Panc1 (cell line): ENCODE data around the gene RASAL1. TPM values are rescaled to one million over a fixed set of nuclear protein-coding genes. Genes with fewer than 3 reads are reported as not detected.

Experiments used
- ATAC-seq: fragments of 200-7000 bp; cut with Tn5 transposase; 2 replicates; pipeline ENCODE4 v1.9.1; 2020; ENCODE audit warnings: mild to moderate bottlenecking, moderate library complexity
- BruUV-seq: library from RNA; stranded (reverse); fragments of 400-500 nt; replicated peaks from 2 replicates; lab custom pipeline; 2021; lab: Mats Ljungman, UMichigan
- CTCF ChIA-PET: fragments of 300-600 bp; sonication (Branson Sonifier 250); formaldehyde crosslinking; loops from one replicate; lab custom pipeline; 2022; ENCODE audit warnings: antibody characterized with exemption; lab: Charles Lee
- POLR2A ChIA-PET: fragments of 300-600 bp; sonication (Branson Sonifier 250); formaldehyde crosslinking; loops from one replicate; lab custom pipeline; 2022; ENCODE audit warnings: antibody characterized with exemption; lab: Charles Lee
- DNase-seq: peaks from one replicate; pipeline ENCODE4 v3.0.0-alpha.2; 2010; ENCODE audit warnings: low read depth, low spot score
- H3K27ac ChIP-seq: 2 replicates; pipeline ENCODE4 v1.5.1; 2011; ENCODE audit warnings: mild to moderate bottlenecking, low read length, inconsistent platforms
- H3K27me3 ChIP-seq: fragments of 200-500 bp; sonication (Bioruptor generic); 2 replicates; pipeline ENCODE4 v1.6.0; 2014; ENCODE audit warnings: low read length, inconsistent platforms; ENCODE audit not compliant: control insufficient read depth, insufficient read depth
- H3K36me3 ChIP-seq: fragments of 200-500 bp; sonication (Bioruptor generic); 2 replicates; pipeline ENCODE4 v1.5.1; 2014; ENCODE audit warnings: inconsistent platforms, mild to moderate bottlenecking, low read length, moderate library complexity; ENCODE audit not compliant: control insufficient read depth, insufficient read depth
- H3K4me1 ChIP-seq: 2 replicates; pipeline ENCODE4 v1.5.1; 2011; ENCODE audit warnings: inconsistent platforms, mild to moderate bottlenecking, low read length, moderate library complexity; ENCODE audit not compliant: control insufficient read depth, insufficient read depth
- H3K4me3 ChIP-seq, 2 experiments: 2 replicates each; pipeline ENCODE4 v1.5.1; 2011 to 2012; ENCODE audit warnings: low read depth in 2 of 2, low read length in 2 of 2, mild to moderate bottlenecking in 2 of 2, inconsistent platforms in 1 of 2, moderate library complexity in 1 of 2
- H3K9me3 ChIP-seq: fragments of 200-500 bp; sonication (Bioruptor generic); 2 replicates; pipeline ENCODE4 v1.5.1; 2014; ENCODE audit warnings: low read depth, mild to moderate bottlenecking, inconsistent platforms, low read length, moderate library complexity; ENCODE audit not compliant: control insufficient read depth, insufficient read depth
- CTCF ChIP-seq: fragments of 450-650 bp; IDR thresholded peaks from 2 replicates; pipeline ENCODE4 v1.5.1; 2017; ENCODE audit warnings: mild to moderate bottlenecking
- POLR2AphosphoS5 ChIP-seq: IDR thresholded peaks from 2 replicates; pipeline ENCODE4 v1.6.1; 2012; ENCODE audit warnings: mild to moderate bottlenecking, low read depth, low read length, moderate library complexity
- REST ChIP-seq, 2 experiments: IDR thresholded peaks; 2 replicates each; pipeline ENCODE4 v1.6.1; 2011 to 2012; ENCODE audit warnings: low read depth in 2 of 2, control low read depth in 1 of 2, low read length in 1 of 2, mild to moderate bottlenecking in 1 of 2, moderate library complexity in 1 of 2; ENCODE audit not compliant: insufficient read depth in 1 of 2
- SIN3A ChIP-seq: IDR thresholded peaks from 2 replicates; pipeline ENCODE4 v1.6.1; 2012; ENCODE audit warnings: low read depth, mild to moderate bottlenecking, low read length, moderate library complexity, borderline replicate concordance; ENCODE audit not compliant: insufficient read depth
- TCF7L2 ChIP-seq: IDR thresholded peaks from 2 replicates; pipeline ENCODE4 v1.6.1; 2011; ENCODE audit warnings: mild to moderate bottlenecking, low read depth, low read length, inconsistent platforms
- in situ Hi-C: cut with HindIII; loops from 2 replicates; pipeline ENCODE4 v1.10.0; 2016; ENCODE audit warnings: low sequenced_read_pairs, low pct_unique_long_range_greater_than_20kb
- intact Hi-C: fragments of 100-400 bp; cut with micrococcal nuclease; formaldehyde crosslinking; loops from one replicate; pipeline ENCODE4 v1.10.0; 2022; ENCODE audit not compliant: unreplicated experiment
- total RNA-seq: library from RNA; stranded (reverse); gene quantifications from one replicate; pipeline ENCODE4 v1.2.1, GENCODE V29; 2021; ENCODE audit not compliant: unreplicated experiment

The RASAL1 gene
- total RNA-seq, 1 experiment from 2014 or later, result 0.28 TPM

- ChIA-PET POLR2A (interaction anchor here (0.6 kb wide), 1 partner anchor 571 kb away, joined by 7 read pairs; no protein-coding TSS in a partner anchor), CTCF (interaction anchor here (1.4 kb wide), 1 partner anchor 117 kb away, joined by 4 read pairs; no protein-coding TSS in a partner anchor)
Observed at GRCh38 chr12:113109872-113110599, 25.5 kb downstream of the RASAL1 start.

GRCh38 chr12:113109360-113109759, 26.2 kb downstream of the RASAL1 start:
- BruUV-seq, result no TSS peak
- ATAC-seq, result no peak

More at GRCh38 chr12:113109872-113110599, 25.5 kb downstream of the RASAL1 start:
- Histone ChIP-seq H3K4me3 (no peak overlapping the region), H3K27me3 (no peaks in the 10 kb centered on the region), H3K4me1 (no peaks in the 10 kb centered on the region), H3K36me3 (no peaks in the 10 kb centered on the region), H3K9me3 (no peaks in the 10 kb centered on the region), H3K27ac (no peak overlapping the region)
- DNase-seq, result no peak
- intact Hi-C loops (no loop called here), in situ Hi-C loops (no loop called here)
- no TSS peak for BruUV-seq
- no peak for ATAC-seq
- TF ChIP-seq SIN3A, result no peak
- no peak for TF ChIP-seq POLR2AphosphoS5
- TF ChIP-seq CTCF, result no peak
- TF ChIP-seq REST (IDR thresholded peaks at IDR 0.05; ENCODE audit: insufficient read depth in 1 of 2, low read depth in 2 of 2, low read length in 1 of 2), result no peak
- no peak for TF ChIP-seq TCF7L2

More at GRCh38 chr12:113109360-113109759, 26.2 kb downstream of the RASAL1 start:
- no peak overlapping the region for H3K27ac ChIP-seq
- intact Hi-C loops, result no loop called here
- H3K9me3 ChIP-seq, result no peaks in the 10 kb centered on the region
- in situ Hi-C loops, result no loop called here
- DNase-seq, result no peak
- no peaks in the 10 kb centered on the region for H3K36me3 ChIP-seq
- ChIA-PET POLR2A (no interaction called here), CTCF (no interaction called here)
- H3K4me3 ChIP-seq, result no peak overlapping the region
- TF ChIP-seq POLR2AphosphoS5, result no peak
- TF ChIP-seq CTCF, result no peak
- no peak for TF ChIP-seq REST (IDR thresholded peaks at IDR 0.05; ENCODE audit: insufficient read depth in 1 of 2, low read depth in 2 of 2, low read length in 1 of 2)
- TF ChIP-seq TCF7L2, result no peak
- TF ChIP-seq SIN3A, result no peak
- H3K27me3 ChIP-seq, result no peaks in the 10 kb centered on the region
- no peaks in the 10 kb centered on the region for H3K4me1 ChIP-seq
